ENCODE measurements around the gene ZNF80.

Gene ZNF80

DNA sequence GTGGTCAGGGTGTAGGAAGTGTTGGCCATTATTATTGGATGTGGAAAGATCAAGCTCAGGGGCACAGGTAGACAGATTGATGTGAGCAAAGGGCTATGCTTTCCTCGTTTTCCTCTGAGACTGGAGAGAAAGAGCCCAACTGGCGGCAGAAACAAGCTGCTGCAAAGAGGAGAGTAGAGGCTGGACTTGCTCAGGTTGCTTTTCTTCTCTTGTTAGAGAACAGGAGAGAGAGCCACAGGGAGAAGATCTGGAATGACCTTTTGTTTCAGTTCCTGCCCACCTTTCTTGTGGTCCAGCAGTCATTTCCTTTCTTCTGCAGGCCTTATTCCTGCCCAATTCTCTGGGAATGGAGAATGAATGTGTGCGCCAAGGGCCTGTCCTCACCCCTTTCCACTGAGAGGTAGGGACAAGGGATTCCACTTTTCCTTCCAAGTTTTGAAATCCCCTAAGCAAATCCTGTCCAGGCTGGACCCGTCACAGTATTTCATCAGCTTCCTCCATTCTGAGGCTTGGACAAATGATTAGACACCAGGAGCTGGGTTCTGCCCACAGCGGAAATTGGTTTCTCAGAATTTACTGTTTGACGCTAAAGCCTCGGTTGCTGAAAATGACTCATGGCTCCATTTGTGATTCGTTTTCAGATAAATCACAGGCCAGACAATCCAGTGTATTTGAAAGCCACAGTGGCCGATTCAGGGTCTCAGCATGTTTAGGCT is 16.1 kb downstream of the ZNF80 start:
- TF ChIP-seq, protein P1, sequence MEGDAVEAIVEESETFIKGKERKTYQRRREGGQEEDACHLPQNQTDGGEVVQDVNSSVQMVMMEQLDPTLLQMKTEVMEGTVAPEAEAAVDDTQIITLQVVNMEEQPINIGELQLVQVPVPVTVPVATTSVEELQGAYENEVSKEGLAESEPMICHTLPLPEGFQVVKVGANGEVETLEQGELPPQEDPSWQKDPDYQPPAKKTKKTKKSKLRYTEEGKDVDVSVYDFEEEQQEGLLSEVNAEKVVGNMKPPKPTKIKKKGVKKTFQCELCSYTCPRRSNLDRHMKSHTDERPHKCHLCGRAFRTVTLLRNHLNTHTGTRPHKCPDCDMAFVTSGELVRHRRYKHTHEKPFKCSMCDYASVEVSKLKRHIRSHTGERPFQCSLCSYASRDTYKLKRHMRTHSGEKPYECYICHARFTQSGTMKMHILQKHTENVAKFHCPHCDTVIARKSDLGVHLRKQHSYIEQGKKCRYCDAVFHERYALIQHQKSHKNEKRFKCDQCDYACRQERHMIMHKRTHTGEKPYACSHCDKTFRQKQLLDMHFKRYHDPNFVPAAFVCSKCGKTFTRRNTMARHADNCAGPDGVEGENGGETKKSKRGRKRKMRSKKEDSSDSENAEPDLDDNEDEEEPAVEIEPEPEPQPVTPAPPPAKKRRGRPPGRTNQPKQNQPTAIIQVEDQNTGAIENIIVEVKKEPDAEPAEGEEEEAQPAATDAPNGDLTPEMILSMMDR (IDR thresholded peaks at IDR 0.05; ENCODE audit: control insufficient read depth, insufficient read depth, low read depth, low read length, missing control alignments): no peak
- DNase-seq (ENCODE audit: low read depth): no peak

DNA sequence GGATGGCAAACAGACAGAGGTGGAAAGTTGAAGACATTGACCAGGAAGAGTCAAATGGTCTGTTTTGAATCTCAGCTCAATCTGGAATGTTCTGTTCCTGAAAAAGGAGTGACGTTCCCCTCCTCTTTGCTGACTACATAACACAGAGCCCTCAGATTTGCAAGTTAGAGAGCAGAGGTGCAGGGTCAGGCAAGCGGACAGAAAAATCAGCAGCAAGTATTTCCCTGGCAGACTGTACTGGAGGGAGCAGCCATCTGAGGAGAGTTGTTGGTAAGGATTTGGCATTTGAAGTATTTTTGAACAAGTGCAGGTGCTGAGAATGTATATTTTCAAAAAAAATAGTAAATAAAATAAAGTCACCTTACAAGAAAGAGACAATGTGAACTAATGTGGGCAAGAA is 17.6 kb downstream of the ZNF80 start:
- H3K4me3 ChIP-seq (ENCODE audit: control insufficient read depth, low read depth, low read length): no peak overlapping the region
- TF ChIP-seq, protein P1 (IDR thresholded peaks at IDR 0.05; ENCODE audit: control insufficient read depth, insufficient read depth, low read depth, low read length, missing control alignments): no peak

More for the DNA sequence above, 16.1 kb downstream of the ZNF80 start:
- no peak overlapping the region for H3K4me3 ChIP-seq (ENCODE audit: control insufficient read depth, low read depth, low read length)

DNA sequence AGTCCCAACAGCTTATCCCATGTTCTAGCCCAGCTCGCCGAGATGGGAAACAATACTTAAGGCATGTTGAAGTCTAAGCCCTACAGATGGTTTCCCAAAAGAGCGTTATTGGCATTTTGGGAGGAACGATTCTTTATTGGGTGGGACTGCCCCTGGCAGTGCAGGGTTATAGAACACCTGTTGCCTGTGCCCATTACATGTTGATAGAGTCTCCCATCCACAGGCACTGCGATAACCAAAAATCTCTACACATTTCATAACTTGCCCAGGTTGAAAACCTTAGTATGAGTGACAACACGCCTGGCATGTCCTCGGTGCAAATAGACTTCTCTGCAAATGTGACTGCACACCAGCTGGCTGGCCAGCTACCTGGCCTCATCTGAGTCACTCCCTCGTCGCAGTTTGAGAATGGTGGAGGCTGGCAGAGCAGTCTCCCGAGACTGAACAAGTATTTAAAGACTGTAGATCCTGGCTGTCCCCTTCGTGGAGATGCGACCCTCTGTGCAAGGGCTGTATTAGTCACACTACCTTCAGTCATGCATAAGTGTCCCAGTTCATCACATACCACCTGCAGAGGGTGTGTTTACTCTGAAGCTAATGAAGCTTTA is 18.7 kb downstream of the ZNF80 start:
- DNase-seq (ENCODE audit: low read depth): no peak
- no peak overlapping the region for H3K4me3 ChIP-seq (ENCODE audit: control insufficient read depth, low read depth, low read length)
- TF ChIP-seq, protein P1 (IDR thresholded peaks at IDR 0.05; ENCODE audit: control insufficient read depth, insufficient read depth, low read depth, low read length, missing control alignments): no peak

More for the DNA sequence above, 17.6 kb downstream of the ZNF80 start:
- no peak for DNase-seq (ENCODE audit: low read depth)

DNA sequence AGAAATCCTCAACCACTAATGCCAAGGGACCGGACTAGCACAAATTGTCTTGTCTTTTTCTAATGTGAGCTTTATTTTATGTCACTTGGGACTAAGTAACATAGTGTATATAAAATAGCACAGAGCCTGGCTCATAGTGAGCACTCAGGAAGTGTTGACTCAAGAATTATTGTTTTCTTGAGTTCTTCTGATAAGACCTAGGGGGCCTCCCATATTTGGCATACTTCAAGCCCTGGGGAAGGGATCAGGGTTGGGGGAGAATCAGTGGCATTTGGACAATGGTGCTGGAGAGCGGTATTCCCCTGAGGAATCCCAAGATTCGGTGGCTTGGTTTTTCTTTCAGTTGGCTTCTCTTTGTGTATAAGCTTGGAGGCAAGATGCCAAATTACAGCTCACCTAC is 19.4 kb downstream of the ZNF80 start:
- H3K4me3 ChIP-seq (ENCODE audit: control insufficient read depth, low read depth, low read length): no peak overlapping the region
- TF ChIP-seq, protein P1 (IDR thresholded peaks at IDR 0.05; ENCODE audit: control insufficient read depth, insufficient read depth, low read depth, low read length, missing control alignments): no peak
- DNase-seq (ENCODE audit: low read depth): no peak

DNA sequence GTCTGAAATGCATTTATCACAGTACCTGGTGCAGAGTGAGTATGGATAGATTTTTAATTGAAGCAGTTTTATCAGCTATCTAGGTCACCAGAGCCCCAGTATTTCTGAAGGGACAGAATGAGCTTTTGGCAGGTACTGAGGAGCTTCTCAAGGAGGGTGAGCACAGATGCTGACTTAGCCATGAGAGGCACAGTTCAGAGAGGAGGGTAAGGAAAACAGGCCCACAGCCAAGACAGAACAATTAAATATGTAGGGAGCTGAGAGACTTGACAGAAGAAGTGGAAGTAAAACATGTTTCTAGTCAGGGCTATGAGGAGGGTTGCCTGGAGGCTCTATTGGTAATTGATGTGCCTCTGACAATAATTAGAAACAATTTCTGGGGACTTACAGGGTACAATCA is 20.1 kb downstream of the ZNF80 start:
- DNase-seq (ENCODE audit: low read depth): no peak
- no peak overlapping the region for H3K4me3 ChIP-seq (ENCODE audit: control insufficient read depth, low read depth, low read length)
- TF ChIP-seq, protein P1 (IDR thresholded peaks at IDR 0.05; ENCODE audit: control insufficient read depth, insufficient read depth, low read depth, low read length, missing control alignments): no peak

DNA sequence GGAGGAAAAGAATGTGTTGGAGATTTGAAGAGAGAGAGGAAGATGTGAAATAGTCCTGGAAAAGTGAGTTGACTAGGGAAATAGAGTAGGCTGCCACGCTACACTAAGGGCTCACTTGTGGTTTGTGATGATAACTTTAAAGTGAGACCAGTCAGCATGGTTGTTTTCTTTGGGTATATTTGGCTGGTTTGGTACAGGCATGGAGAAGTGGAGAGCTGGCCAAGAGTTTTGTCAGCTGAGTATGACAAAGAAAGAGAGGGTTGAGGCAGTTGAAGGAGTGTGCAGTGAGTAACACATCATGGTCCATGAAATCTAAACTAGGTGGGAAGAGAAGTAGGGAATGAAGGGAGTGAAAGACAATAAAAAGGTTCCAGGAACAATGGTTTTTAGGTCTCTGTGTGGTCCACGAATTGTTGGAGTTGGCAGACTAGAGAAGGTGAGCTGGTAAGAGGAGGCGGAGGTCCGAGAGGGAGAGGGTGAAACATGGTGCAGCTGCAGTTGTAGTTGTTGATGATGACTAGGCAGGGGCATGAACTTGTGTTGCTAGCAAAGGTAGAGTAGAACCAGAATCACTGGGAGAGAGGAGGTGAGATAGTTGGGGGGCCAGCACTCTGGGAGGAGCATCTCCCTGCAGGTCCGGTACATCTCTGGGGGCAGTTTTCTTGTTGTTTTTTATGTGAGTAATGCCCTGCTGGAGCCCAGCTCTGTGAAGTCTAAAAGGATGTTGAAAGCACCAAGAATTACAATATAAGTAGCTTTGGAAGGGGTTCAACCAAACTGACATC is 21.0 kb downstream of the ZNF80 start:
- DNase-seq (ENCODE audit: low read depth): no peak
- TF ChIP-seq, protein P1 (IDR thresholded peaks at IDR 0.05; ENCODE audit: control insufficient read depth, insufficient read depth, low read depth, low read length, missing control alignments): no peak
- H3K4me3 ChIP-seq (ENCODE audit: control insufficient read depth, low read depth, low read length): no peak overlapping the region
